Keratinocyte (primary cell): ENCODE data around the gene IL17C. TPM values are rescaled to one million over a fixed set of nuclear protein-coding genes. Genes with fewer than 3 reads are reported as not detected.

Experiments
- DNase-seq: peaks from one replicate; pipeline ENCODE4 v3.0.0-alpha.2; 2011; ENCODE audit warnings: low read depth, missing footprints, low spot score
- FAIRE-seq: peaks from 2 replicates; lab custom pipeline; 2011; peaks lifted over from hg19 to GRCh38; lab: Jason Lieb, UNC
- H2AFZ ChIP-seq: 2 replicates; pipeline ENCODE4 v1.6.0; 2012; ENCODE audit warnings: low read length, control low read depth, inconsistent platforms; ENCODE audit not compliant: control insufficient read depth
- H3K27ac ChIP-seq: 2 replicates; pipeline ENCODE4 v1.5.1; 2011; ENCODE audit warnings: low read length; ENCODE audit not compliant: control insufficient read depth, insufficient read depth
- H3K27me3 ChIP-seq: 3 replicates; pipeline ENCODE4 v1.6.0; 2011; ENCODE audit warnings: low read length; ENCODE audit not compliant: control insufficient read depth, insufficient read depth; ENCODE audit errors: extremely low read depth
- H3K36me3 ChIP-seq, 2 experiments: 2 replicates in 1 of 2; 3 replicates in 1 of 2; pipeline ENCODE4 v1.5.1; 2011; ENCODE audit warnings: low read length in 2 of 2, mild to moderate bottlenecking in 1 of 2; ENCODE audit not compliant: control insufficient read depth in 2 of 2, insufficient read depth in 2 of 2; ENCODE audit errors: extremely low read depth in 1 of 2
- H3K4me1 ChIP-seq: 3 replicates; pipeline ENCODE4 v1.5.1; 2011; ENCODE audit warnings: low read length; ENCODE audit not compliant: control insufficient read depth, insufficient read depth; ENCODE audit errors: extremely low read depth
- H3K4me2 ChIP-seq: 3 replicates; pipeline ENCODE4 v1.6.0; 2011; ENCODE audit warnings: low read depth, low read length; ENCODE audit not compliant: control insufficient read depth, insufficient read depth; ENCODE audit errors: extremely low read depth
- H3K4me3 ChIP-seq, 3 experiments: fragments of 200-600 bp in 1 of 3; sonication (generic) in 1 of 3; 2 replicates in 2 of 3; 3 replicates in 1 of 3; pipeline ENCODE4 v1.5.1; 2011 to 2016; ENCODE audit warnings: low read length in 3 of 3, mild to moderate bottlenecking in 3 of 3, control low read depth in 2 of 3, inconsistent platforms in 1 of 3, low read depth in 1 of 3, mixed read lengths in 1 of 3, mixed run types in 1 of 3, moderate library complexity in 1 of 3; ENCODE audit not compliant: control insufficient read depth in 2 of 3, insufficient read depth in 2 of 3; ENCODE audit errors: extremely low read depth in 1 of 3
- H3K79me2 ChIP-seq: 2 replicates; pipeline ENCODE4 v1.6.0; 2012; ENCODE audit warnings: low read length; ENCODE audit not compliant: control insufficient read depth, insufficient read depth
- H3K9ac ChIP-seq: 3 replicates; pipeline ENCODE4 v1.6.0; 2011; ENCODE audit warnings: low read length; ENCODE audit not compliant: control insufficient read depth, insufficient read depth; ENCODE audit errors: extremely low read depth
- H3K9me1 ChIP-seq: 3 replicates; pipeline ENCODE4 v1.6.0; 2011; ENCODE audit warnings: low read length; ENCODE audit not compliant: control insufficient read depth, insufficient read depth; ENCODE audit errors: extremely low read depth
- H3K9me3 ChIP-seq: 2 replicates; pipeline ENCODE4 v1.5.1; 2012; ENCODE audit warnings: low read depth, low read length; ENCODE audit not compliant: control insufficient read depth
- H4K20me1 ChIP-seq: 3 replicates; pipeline ENCODE4 v1.6.0; 2011; ENCODE audit warnings: low read length; ENCODE audit not compliant: control insufficient read depth, insufficient read depth; ENCODE audit errors: extremely low read depth
- EZH2 ChIP-seq: IDR thresholded peaks from one replicate; pipeline ENCODE4 v1.6.1; 2012; ENCODE audit warnings: inconsistent platforms, mild to moderate bottlenecking, low read length, moderate library complexity
- dilution Hi-C: fragments of 300-500 bp; cut with MboI; formaldehyde crosslinking; loops from one replicate; pipeline ENCODE4 v1.7.0; 2020; ENCODE audit warnings: low sequenced_read_pairs; ENCODE audit not compliant: extremely low pct_ligation_motif_present
- polyA plus RNA-seq, 5 experiments: library from polyadenylated mRNA; depleted of rRNA in 3 of 5; stranded (reverse) in 3 of 5; stranded (forward) in 1 of 5; unstranded in 1 of 5; fragments of >200 nt; gene quantifications; 1 replicate in 1 of 5; 2 replicates in 3 of 5; 3 replicates in 1 of 5; pipeline versions ENCODE4 v1.2.1 to v1.2.3, GENCODE V29; 2011 to 2012; ENCODE audit warnings: missing spikeins in 2 of 5, low read depth in 1 of 5, low replicate concordance in 1 of 5
- TF ChIP-seq, protein P1 (sequence below), 3 experiments: IDR thresholded peaks in 1 of 3; conservative IDR thresholded peaks in 1 of 3; optimal IDR thresholded peaks in 1 of 3; 2 replicates in 2 of 3; 3 replicates in 1 of 3; pipeline versions ENCODE3 to v1.5.1; 2011; ENCODE audit warnings: low read length in 3 of 3, mild to moderate bottlenecking in 3 of 3, moderate library complexity in 2 of 3, control low read depth in 1 of 3, inconsistent platforms in 1 of 3; ENCODE audit not compliant: insufficient read depth in 2 of 3; ENCODE audit errors: extremely low read depth in 1 of 3

The IL17C gene
- polyA plus RNA-seq, 1 donor (not counting 4 experiments of a cell fraction or from before 2014, with no cell fraction given): not detected

GRCh38 chr16:88654363-88655052 is 16.1 kb downstream of the IL17C start:
- Histone ChIP-seq H3K27ac (no peak overlapping the region), H3K4me2 (no peak overlapping the region), H4K20me1 (peaks cover 22% of the 10 kb centered on the region), H3K36me3 (peaks cover 44 to 45% of the 10 kb centered on the region in 2 experiments), H3K9me1 (no peaks in the 10 kb centered on the region), H3K27me3 (no peaks in the 10 kb centered on the region), H3K4me1 (no peaks in the 10 kb centered on the region), H2AFZ (no peak overlapping the region), H3K79me2 (peaks cover 25% of the 10 kb centered on the region), H3K9ac (no peak overlapping the region), H3K9me3 (no peaks in the 10 kb centered on the region), H3K4me3 (no peak overlapping the region)
- FAIRE-seq: no peak
- dilution Hi-C loops: loop anchor here (25.0 kb wide), 1 partner anchor 108 kb away; no protein-coding TSS in a partner anchor
- no peak for DNase-seq
- TF ChIP-seq, protein P1, sequence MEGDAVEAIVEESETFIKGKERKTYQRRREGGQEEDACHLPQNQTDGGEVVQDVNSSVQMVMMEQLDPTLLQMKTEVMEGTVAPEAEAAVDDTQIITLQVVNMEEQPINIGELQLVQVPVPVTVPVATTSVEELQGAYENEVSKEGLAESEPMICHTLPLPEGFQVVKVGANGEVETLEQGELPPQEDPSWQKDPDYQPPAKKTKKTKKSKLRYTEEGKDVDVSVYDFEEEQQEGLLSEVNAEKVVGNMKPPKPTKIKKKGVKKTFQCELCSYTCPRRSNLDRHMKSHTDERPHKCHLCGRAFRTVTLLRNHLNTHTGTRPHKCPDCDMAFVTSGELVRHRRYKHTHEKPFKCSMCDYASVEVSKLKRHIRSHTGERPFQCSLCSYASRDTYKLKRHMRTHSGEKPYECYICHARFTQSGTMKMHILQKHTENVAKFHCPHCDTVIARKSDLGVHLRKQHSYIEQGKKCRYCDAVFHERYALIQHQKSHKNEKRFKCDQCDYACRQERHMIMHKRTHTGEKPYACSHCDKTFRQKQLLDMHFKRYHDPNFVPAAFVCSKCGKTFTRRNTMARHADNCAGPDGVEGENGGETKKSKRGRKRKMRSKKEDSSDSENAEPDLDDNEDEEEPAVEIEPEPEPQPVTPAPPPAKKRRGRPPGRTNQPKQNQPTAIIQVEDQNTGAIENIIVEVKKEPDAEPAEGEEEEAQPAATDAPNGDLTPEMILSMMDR (optimal IDR thresholded peaks at IDR 0.05 in 1 of 3, IDR thresholded peaks at IDR 0.05 in 1 of 3, conservative IDR thresholded peaks at IDR 0.05 in 1 of 3; ENCODE audit: extremely low read depth in 1 of 3, insufficient read depth in 2 of 3, low read length in 3 of 3): no peak
- TF ChIP-seq EZH2: no peak

DNA sequence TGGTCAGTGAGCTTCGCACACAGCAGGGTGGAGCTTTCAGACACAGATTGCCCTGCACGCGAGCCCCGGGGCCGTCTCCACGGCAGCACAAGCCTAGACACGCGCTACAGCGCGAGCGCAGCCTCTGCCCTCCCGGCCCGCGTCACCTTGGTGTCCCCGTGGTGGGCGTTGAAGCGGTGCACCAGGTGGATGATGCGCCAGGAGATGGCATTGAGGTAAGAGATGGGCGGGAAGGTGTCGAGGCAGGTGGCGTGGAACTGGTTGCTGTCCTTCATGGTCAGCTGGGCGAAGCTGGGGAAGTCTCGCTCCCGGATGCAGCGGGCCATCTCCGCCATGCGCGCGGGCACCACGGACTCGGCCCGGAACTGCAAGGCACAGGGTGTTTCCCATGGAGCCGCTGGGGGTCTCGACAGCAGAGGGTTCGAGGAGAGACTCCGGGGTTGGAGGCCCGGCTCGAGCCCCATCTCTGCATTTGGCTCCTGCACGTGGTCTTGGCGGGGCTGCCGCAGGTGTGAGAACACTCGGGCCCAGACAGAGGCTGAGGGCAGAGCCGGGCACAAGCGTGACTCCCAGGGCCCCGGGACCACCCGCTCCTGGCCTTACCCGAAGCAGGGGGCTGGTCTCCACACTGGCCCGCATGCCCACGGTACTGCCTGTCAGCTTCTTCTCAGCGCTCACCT is 16.8 kb downstream of the IL17C start:
- Histone ChIP-seq H3K79me2 (peaks cover 32% of the 10 kb centered on the region), H3K9ac (no peak overlapping the region), H3K36me3 (peaks cover 48 to 49% of the 10 kb centered on the region in 2 experiments), H2AFZ (no peak overlapping the region), H3K4me3 (no peak overlapping the region), H3K9me1 (no peaks in the 10 kb centered on the region), H3K9me3 (no peaks in the 10 kb centered on the region), H3K27ac (no peak overlapping the region), H3K27me3 (no peaks in the 10 kb centered on the region), H3K4me2 (no peak overlapping the region), H4K20me1 (peaks cover 22% of the 10 kb centered on the region), H3K4me1 (no peaks in the 10 kb centered on the region)
- FAIRE-seq: no peak
- dilution Hi-C loops: loop anchor here (25.0 kb wide), 1 partner anchor 107 kb away; no protein-coding TSS in a partner anchor
- TF ChIP-seq, protein P1 (optimal IDR thresholded peaks at IDR 0.05 in 1 of 3, IDR thresholded peaks at IDR 0.05 in 1 of 3, conservative IDR thresholded peaks at IDR 0.05 in 1 of 3; ENCODE audit: extremely low read depth in 1 of 3, insufficient read depth in 2 of 3, low read length in 3 of 3): no peak
- no peak for TF ChIP-seq EZH2
- no peak for DNase-seq
